Kidney (tissue), 14 donors: ENCODE data around the gene ME1. TPM values are rescaled to one million over a fixed set of nuclear protein-coding genes. Genes with fewer than 3 reads are reported as not detected.

Experiments
- DNase-seq, 5 donors: peaks; one replicate each; pipeline ENCODE4 v3.0.0-alpha.2; 2013 to 2020
- FAIRE-seq: peaks from 2 replicates; lab custom pipeline; 2012; peaks lifted over from hg19 to GRCh38; lab: Jason Lieb, UNC
- H3K27ac ChIP-seq, 2 donors: one replicate each; pipeline ENCODE4 v1.7.0; 2013; ENCODE audit warnings: low read depth in 2 of 2, low read length in 2 of 2, inconsistent platforms in 1 of 2
- H3K27me3 ChIP-seq: one replicate; pipeline ENCODE4 v1.7.1; 2013; ENCODE audit warnings: low read length, inconsistent platforms; ENCODE audit not compliant: control insufficient read depth, insufficient read depth
- H3K36me3 ChIP-seq, 3 donors: one replicate each; pipeline versions ENCODE4 v1.7.0 to v1.7.1; 2013; ENCODE audit warnings: low read length in 3 of 3, control low read depth in 1 of 3, inconsistent platforms in 1 of 3; ENCODE audit not compliant: insufficient read depth in 3 of 3, control insufficient read depth in 2 of 3
- H3K4me1 ChIP-seq, 3 donors: one replicate each; pipeline versions ENCODE4 v1.7.0 to v1.7.1; 2013; ENCODE audit warnings: low read length in 3 of 3, inconsistent platforms in 1 of 3, low read depth in 1 of 3; ENCODE audit not compliant: control insufficient read depth in 2 of 3, insufficient read depth in 2 of 3
- H3K4me3 ChIP-seq, 3 donors: one replicate each; pipeline versions ENCODE4 v1.7.0 to v1.8.1; 2013; ENCODE audit warnings: low read length in 3 of 3, control low read depth in 1 of 3, inconsistent platforms in 1 of 3
- H3K9ac ChIP-seq, 3 donors: one replicate each; pipeline versions ENCODE4 v1.7.0 to v1.7.1; 2013; ENCODE audit warnings: low read length in 3 of 3, control low read depth in 1 of 3, inconsistent platforms in 1 of 3
- H3K9me3 ChIP-seq, 3 donors: one replicate each; pipeline versions ENCODE4 v1.7.0 to v1.7.1; 2013; ENCODE audit warnings: low read length in 3 of 3, control low read depth in 1 of 3, inconsistent platforms in 1 of 3; ENCODE audit not compliant: control insufficient read depth in 2 of 3, insufficient read depth in 1 of 3
- CTCF ChIP-seq: IDR thresholded peaks from 3 replicates; pipeline ENCODE4 v1.5.1; 2012; ENCODE audit warnings: mild to moderate bottlenecking, moderate library complexity, borderline replicate concordance; ENCODE audit not compliant: insufficient read depth; ENCODE audit errors: extremely low read depth
- intact Hi-C: fragments of 100-400 bp; cut with DNase I; formaldehyde crosslinking; loops from one replicate; pipeline ENCODE4 v1.11.1; 2022
- polyA plus RNA-seq: library from polyadenylated mRNA; stranded (reverse); fragments of 350-450 nt; fragmentation: Illumina TruSeq; extraction: RNeasy Lipid Tissue Mini Kit (QIAGEN cat#74804); gene quantifications from one replicate; pipeline ENCODE4 v1.2.3, GENCODE V29; 2014; ENCODE audit warnings: low read depth, low replicate concordance; ENCODE audit not compliant: insufficient read depth
- total RNA-seq: library from RNA; stranded (reverse); fragmentation: NEBNext Ultra II Directional; extraction: Animal tissue kit (Norgen Biotek cat#: 25700); gene quantifications from one replicate; pipeline ENCODE4 v1.2.1, GENCODE V29; 2021
- donor health status: control.
- donor health status: control.
- donor health status: control.
- donor health status: control.
- donor health status: control.
- donor health status: DM: yes; HTN: yes; CAD: no.
- donor health status: Normal renal cell carcinoma (clear cell type).

ME1 gene
- total and polyA plus RNA-seq, 2 donors from 2014 or later = 3.3 to 5.5 TPM

- Histone ChIP-seq H3K9ac (no peak overlapping the region), H3K36me3 (no peaks in the 10 kb centered on the region), H3K4me1 (no peaks in the 10 kb centered on the region), H3K27me3 (no peaks in the 10 kb centered on the region), H3K9me3 (no peaks in the 10 kb centered on the region), H3K4me3 (no peak overlapping the region), H3K27ac (no peak overlapping the region)
- FAIRE-seq = no peak
- intact Hi-C loops = no loop called here
- no peak for TF ChIP-seq CTCF
- DNase-seq = no peak
Measured at GRCh38 chr6:83313882-83314281, 117.0 kb downstream of the ME1 start.

GRCh38 chr6:83311231-83311630 lies 119.6 kb downstream of the ME1 start:
- Histone ChIP-seq H3K36me3 (no peaks in the 10 kb centered on the region), H3K27me3 (no peaks in the 10 kb centered on the region), H3K4me1 (no peaks in the 10 kb centered on the region), H3K9me3 (no peaks in the 10 kb centered on the region), H3K4me3 (no peak overlapping the region), H3K27ac (no peak overlapping the region), H3K9ac (no peak overlapping the region)
- no peak for DNase-seq
- intact Hi-C loops = no loop called here
- TF ChIP-seq CTCF = no peak
- FAIRE-seq = no peak

- DNase-seq (no peak), FAIRE-seq (no peak)
- no peaks in the 10 kb centered on the region for H3K27me3 ChIP-seq
- no peak overlapping the region for H3K9ac ChIP-seq
- H3K4me1 ChIP-seq = no peaks in the 10 kb centered on the region
- no peak overlapping the region for H3K4me3 ChIP-seq
- no peaks in the 10 kb centered on the region for H3K36me3 ChIP-seq
- no peak overlapping the region for H3K27ac ChIP-seq
- no peaks in the 10 kb centered on the region for H3K9me3 ChIP-seq
- intact Hi-C loops = no loop called here
- no peak for TF ChIP-seq CTCF
Measured at GRCh38 chr6:83310046-83310445, 120.8 kb downstream of the ME1 start.

GRCh38 chr6:83309344-83309743 lies 121.5 kb downstream of the ME1 start:
- TF ChIP-seq CTCF = no peak
- Histone ChIP-seq H3K27me3 (no peaks in the 10 kb centered on the region), H3K4me3 (no peak overlapping the region), H3K9ac (no peak overlapping the region), H3K9me3 (no peaks in the 10 kb centered on the region), H3K4me1 (no peaks in the 10 kb centered on the region), H3K36me3 (no peaks in the 10 kb centered on the region), H3K27ac (no peak overlapping the region)
- intact Hi-C loops = no loop called here
- no peak for DNase-seq
- FAIRE-seq = no peak
